Middle frontal gyrus (tissue), 1 donor: Measurements from ENCODE around the gene SLC16A1.
"Not testable (repeated sequence)": the region's sequence is repeated elsewhere in the genome, so short reads cannot be mapped to it uniquely, and the experiment has no call there.

Experiments used
- DNase-seq: peaks from one replicate; pipeline ENCODE4 v3.0.0-alpha.2; 2015; ENCODE audit warnings: low spot score; ENCODE audit errors: extremely low spot score

The SLC16A1 gene

GRCh38 chr1:112925015-112925414 lies 31.0 kb downstream of the SLC16A1 start:
- no peak for DNase-seq

GRCh38 chr1:112923959-112924349 lies 32.0 kb downstream of the SLC16A1 start:
- DNase-seq, result no peak

- DNase-seq, result no peak
Observed at GRCh38 chr1:112923234-112923958, 32.6 kb downstream of the SLC16A1 start.

- DNase-seq, result no peak
Observed at GRCh38 chr1:112911506-112912220, 44.3 kb downstream of the SLC16A1 start.

GRCh38 chr1:112909847-112910246 lies 46.1 kb downstream of the SLC16A1 start:
- no peak for DNase-seq

GRCh38 chr1:112906150-112906698 lies 49.8 kb downstream of the SLC16A1 start:
- no peak for DNase-seq

GRCh38 chr1:112905395-112906149 lies 50.4 kb downstream of the SLC16A1 start:
- DNase-seq, result no peak

GRCh38 chr1:112904831-112905261 lies 51.1 kb downstream of the SLC16A1 start:
- no peak for DNase-seq

GRCh38 chr1:112904071-112904830 lies 51.7 kb downstream of the SLC16A1 start:
- no peak for DNase-seq

GRCh38 chr1:112902221-112902620 lies 53.8 kb downstream of the SLC16A1 start:
- no peak for DNase-seq

- DNase-seq, result no peak
Observed at GRCh38 chr1:112901387-112901786, 54.6 kb downstream of the SLC16A1 start.

GRCh38 chr1:112896783-112897182 lies 59.2 kb downstream of the SLC16A1 start:
- DNase-seq, result no peak

- DNase-seq, result no peak
Observed at GRCh38 chr1:112894561-112895011, 61.4 kb downstream of the SLC16A1 start.

- DNase-seq, result no peak
Observed at GRCh38 chr1:112894010-112894292, 62.0 kb downstream of the SLC16A1 start.

GRCh38 chr1:112893288-112894009 lies 62.5 kb downstream of the SLC16A1 start:
- DNase-seq, result no peak

GRCh38 chr1:112889906-112890305 lies 66.1 kb downstream of the SLC16A1 start:
- not testable (repeated sequence) for DNase-seq

- no peak for DNase-seq
Observed at GRCh38 chr1:112889052-112889768, 66.8 kb downstream of the SLC16A1 start.

GRCh38 chr1:112888630-112889029 lies 67.4 kb downstream of the SLC16A1 start:
- no peak for DNase-seq

- DNase-seq, result no peak
Observed at GRCh38 chr1:112887599-112888283, 68.3 kb downstream of the SLC16A1 start.
